Subcutaneous abdominal adipose tissue (tissue), 5 donors: Measurements from ENCODE around the gene LRRC38.

Experiments
- H3K27ac ChIP-seq: one replicate; pipeline ENCODE4 v1.7.0; 2013; ENCODE audit warnings: low read depth, mild to moderate bottlenecking, inconsistent platforms, low read length, moderate library complexity
- H3K27me3 ChIP-seq, 5 donors: one replicate each; pipeline ENCODE4 v1.7.0; 2013; ENCODE audit warnings: low read length in 5 of 5, inconsistent platforms in 1 of 5; ENCODE audit not compliant: control insufficient read depth in 5 of 5, insufficient read depth in 4 of 5
- H3K36me3 ChIP-seq, 5 donors: one replicate each; pipeline ENCODE4 v1.7.0; 2013; ENCODE audit warnings: low read length in 5 of 5; ENCODE audit not compliant: control insufficient read depth in 5 of 5, insufficient read depth in 5 of 5
- H3K4me1 ChIP-seq, 5 donors: one replicate each; pipeline ENCODE4 v1.7.0; 2013; ENCODE audit warnings: low read length in 5 of 5, mild to moderate bottlenecking in 3 of 5, moderate library complexity in 1 of 5; ENCODE audit not compliant: control insufficient read depth in 5 of 5, insufficient read depth in 5 of 5
- H3K4me3 ChIP-seq, 5 donors: one replicate each; pipeline ENCODE4 v1.7.0; 2013; ENCODE audit warnings: low read length in 5 of 5, low read depth in 1 of 5
- H3K9ac ChIP-seq, 5 donors: one replicate each; pipeline ENCODE4 v1.7.0; 2013; ENCODE audit warnings: low read length in 5 of 5, mild to moderate bottlenecking in 4 of 5, moderate library complexity in 3 of 5
- H3K9me3 ChIP-seq, 5 donors: one replicate each; pipeline ENCODE4 v1.7.0; 2013; ENCODE audit warnings: low read length in 5 of 5; ENCODE audit not compliant: control insufficient read depth in 5 of 5
- donor health status: healthy.
- donor health status: healthy.
- donor health status: healthy.
- donor health status: healthy.
- donor health status: healthy.

Gene LRRC38

GRCh38 chr1:13544221-13544556 lies 30.4 kb upstream of the LRRC38 start:
- Histone ChIP-seq H3K9me3 (no peaks in the 10 kb centered on the region), H3K36me3 (no peaks in the 10 kb centered on the region), H3K4me1 (peaks cover 0 to 10% (median 0%) of the 10 kb centered on the region in 5 donors), H3K27ac (no peak overlapping the region), H3K4me3 (no peak overlapping the region), H3K27me3 (peaks cover 3 to 13% (median 8%) of the 10 kb centered on the region in 5 donors), H3K9ac (no peak overlapping the region)

- Histone ChIP-seq H3K9me3 (no peaks in the 10 kb centered on the region), H3K27me3 (peaks cover 3 to 13% (median 8%) of the 10 kb centered on the region in 5 donors), H3K36me3 (no peaks in the 10 kb centered on the region), H3K9ac (no peak overlapping the region), H3K27ac (no peak overlapping the region), H3K4me3 (peak overlapping the region in 2 of 5 donors; percentile 22 to 37), H3K4me1 (peaks cover 0 to 10% (median 0%) of the 10 kb centered on the region in 5 donors)
Measured at GRCh38 chr1:13543451-13544220, 29.8 kb upstream of the LRRC38 start.

GRCh38 chr1:13541435-13542215 lies 27.8 kb upstream of the LRRC38 start:
- Histone ChIP-seq H3K27me3 (peaks cover 0 to 11% (median 5%) of the 10 kb centered on the region in 5 donors), H3K36me3 (no peaks in the 10 kb centered on the region), H3K9ac (no peak overlapping the region), H3K4me1 (peaks cover 0 to 10% (median 0%) of the 10 kb centered on the region in 5 donors), H3K4me3 (no peak overlapping the region), H3K27ac (no peak overlapping the region), H3K9me3 (no peaks in the 10 kb centered on the region)

GRCh38 chr1:13540866-13541265 lies 27.1 kb upstream of the LRRC38 start:
- H3K9ac ChIP-seq, result no peak overlapping the region
- H3K4me3 ChIP-seq, result no peak overlapping the region

GRCh38 chr1:13539683-13540082 lies 25.9 kb upstream of the LRRC38 start:
- Histone ChIP-seq H3K27me3 (peaks cover 0 to 11% (median 4%) of the 10 kb centered on the region in 5 donors), H3K9ac (no peak overlapping the region), H3K36me3 (no peaks in the 10 kb centered on the region), H3K9me3 (no peaks in the 10 kb centered on the region), H3K4me1 (peaks cover 0 to 10% (median 0%) of the 10 kb centered on the region in 5 donors), H3K27ac (no peak overlapping the region), H3K4me3 (no peak overlapping the region)

More at GRCh38 chr1:13540866-13541265, 27.1 kb upstream of the LRRC38 start:
- Histone ChIP-seq H3K4me1 (peaks cover 0 to 10% (median 0%) of the 10 kb centered on the region in 5 donors), H3K27me3 (peaks cover 0 to 11% (median 4%) of the 10 kb centered on the region in 5 donors), H3K27ac (no peak overlapping the region), H3K36me3 (no peaks in the 10 kb centered on the region), H3K9me3 (no peaks in the 10 kb centered on the region)

GRCh38 chr1:13538832-13539231 lies 25.0 kb upstream of the LRRC38 start:
- H3K27ac ChIP-seq, result no peak overlapping the region
- no peak overlapping the region for H3K9ac ChIP-seq
- H3K9me3 ChIP-seq, result no peaks in the 10 kb centered on the region
- H3K27me3 ChIP-seq, result peaks cover 0 to 11% (median 4%) of the 10 kb centered on the region in 5 donors
- peaks cover 0 to 6% (median 0%) of the 10 kb centered on the region in 5 donors for H3K4me1 ChIP-seq
- no peaks in the 10 kb centered on the region for H3K36me3 ChIP-seq
- H3K4me3 ChIP-seq, result no peak overlapping the region

GRCh38 chr1:13536571-13536970 lies 22.8 kb upstream of the LRRC38 start:
- H3K4me3 ChIP-seq, result no peak overlapping the region
- peaks cover 0 to 11% (median 4%) of the 10 kb centered on the region in 5 donors for H3K27me3 ChIP-seq
- no peaks in the 10 kb centered on the region for H3K4me1 ChIP-seq
- no peaks in the 10 kb centered on the region for H3K36me3 ChIP-seq
- H3K9me3 ChIP-seq, result no peaks in the 10 kb centered on the region
- H3K9ac ChIP-seq, result no peak overlapping the region
- H3K27ac ChIP-seq, result no peak overlapping the region

- H3K36me3 ChIP-seq, result no peaks in the 10 kb centered on the region
- no peaks in the 10 kb centered on the region for H3K4me1 ChIP-seq
- H3K4me3 ChIP-seq, result no peak overlapping the region
- H3K27me3 ChIP-seq, result peaks cover 0 to 9% (median 2%) of the 10 kb centered on the region in 5 donors
- no peak overlapping the region for H3K9ac ChIP-seq
- H3K27ac ChIP-seq, result no peak overlapping the region
- H3K9me3 ChIP-seq, result no peaks in the 10 kb centered on the region
Measured at GRCh38 chr1:13535227-13535626, 21.4 kb upstream of the LRRC38 start.

GRCh38 chr1:13528320-13528719 lies 14.5 kb upstream of the LRRC38 start:
- Histone ChIP-seq H3K9me3 (peaks cover 5 to 6% (median 6%) of the 10 kb centered on the region in 5 donors), H3K36me3 (no peaks in the 10 kb centered on the region), H3K27ac (no peak overlapping the region), H3K4me3 (no peak overlapping the region), H3K4me1 (no peaks in the 10 kb centered on the region), H3K27me3 (peaks cover 0 to 5% (median 0%) of the 10 kb centered on the region in 5 donors), H3K9ac (no peak overlapping the region)
